Measurements from ENCODE around the gene SLC19A2.

The SLC19A2 gene

DNA sequence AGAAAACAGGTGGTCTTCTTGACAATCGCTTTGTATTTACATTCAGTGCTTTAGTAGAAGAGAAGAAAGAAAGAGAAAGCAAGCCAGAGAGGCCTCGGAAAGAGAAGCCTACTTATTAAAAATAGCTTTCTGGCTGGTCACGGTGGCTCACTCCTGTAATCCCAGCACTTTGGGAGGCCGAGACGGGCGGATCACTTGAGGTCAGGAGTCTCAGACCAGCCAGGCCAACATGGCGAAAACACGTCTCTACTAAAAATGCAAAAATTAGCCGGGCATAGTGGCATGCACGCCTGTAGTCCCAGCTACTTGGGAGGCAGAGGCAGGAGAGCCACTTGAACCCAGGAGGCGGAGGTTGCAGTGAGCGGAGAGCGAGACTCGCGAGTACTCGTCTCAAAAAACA, 1.8 kb upstream of the SLC19A2 start:
- Histone ChIP-seq H3K27me3 (ENCODE audit: insufficient read depth, low read length, poor library complexity) (no peaks in the 10 kb centered on the region), H3K36me3 (ENCODE audit: insufficient read depth, low read length) (no peaks in the 10 kb centered on the region), H3K4me1 (ENCODE audit: insufficient read depth, low read length) (peaks cover 37% of the 10 kb centered on the region), H3K9ac (ENCODE audit: low read depth, low read length) (no peak overlapping the region), H2AFZ (ENCODE audit: low read depth, low read length) (no peak overlapping the region), H3K4me2 (ENCODE audit: insufficient read depth, low read length) (no peak overlapping the region), H3K4me3 (ENCODE audit: low read depth in 1 of 2, low read length in 2 of 2) (no peak overlapping the region), H3K9me3 (ENCODE audit: insufficient read depth, low read length, severe bottlenecking) (no peaks in the 10 kb centered on the region), H3K27ac (ENCODE audit: low read length) (no peak overlapping the region), H4K20me1 (ENCODE audit: insufficient read depth, low read length) (no peaks in the 10 kb centered on the region), H3K79me2 (ENCODE audit: insufficient read depth, low read length) (peaks cover 15% of the 10 kb centered on the region; the same call in 1 of the 2 replicates)
- DNase-seq (no peak), ATAC-seq (ENCODE audit: insufficient read depth, low read depth) (no peak)
- no peak for TF ChIP-seq EZH2 (IDR thresholded peaks at IDR 0.05; ENCODE audit: borderline replicate concordance, low read depth, low read length, severe bottlenecking)
- TF ChIP-seq, protein P1, sequence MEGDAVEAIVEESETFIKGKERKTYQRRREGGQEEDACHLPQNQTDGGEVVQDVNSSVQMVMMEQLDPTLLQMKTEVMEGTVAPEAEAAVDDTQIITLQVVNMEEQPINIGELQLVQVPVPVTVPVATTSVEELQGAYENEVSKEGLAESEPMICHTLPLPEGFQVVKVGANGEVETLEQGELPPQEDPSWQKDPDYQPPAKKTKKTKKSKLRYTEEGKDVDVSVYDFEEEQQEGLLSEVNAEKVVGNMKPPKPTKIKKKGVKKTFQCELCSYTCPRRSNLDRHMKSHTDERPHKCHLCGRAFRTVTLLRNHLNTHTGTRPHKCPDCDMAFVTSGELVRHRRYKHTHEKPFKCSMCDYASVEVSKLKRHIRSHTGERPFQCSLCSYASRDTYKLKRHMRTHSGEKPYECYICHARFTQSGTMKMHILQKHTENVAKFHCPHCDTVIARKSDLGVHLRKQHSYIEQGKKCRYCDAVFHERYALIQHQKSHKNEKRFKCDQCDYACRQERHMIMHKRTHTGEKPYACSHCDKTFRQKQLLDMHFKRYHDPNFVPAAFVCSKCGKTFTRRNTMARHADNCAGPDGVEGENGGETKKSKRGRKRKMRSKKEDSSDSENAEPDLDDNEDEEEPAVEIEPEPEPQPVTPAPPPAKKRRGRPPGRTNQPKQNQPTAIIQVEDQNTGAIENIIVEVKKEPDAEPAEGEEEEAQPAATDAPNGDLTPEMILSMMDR (IDR thresholded peaks at IDR 0.05; ENCODE audit: borderline replicate concordance, extremely low read depth, low read length, poor library complexity, severe bottlenecking), result no peak

DNA sequence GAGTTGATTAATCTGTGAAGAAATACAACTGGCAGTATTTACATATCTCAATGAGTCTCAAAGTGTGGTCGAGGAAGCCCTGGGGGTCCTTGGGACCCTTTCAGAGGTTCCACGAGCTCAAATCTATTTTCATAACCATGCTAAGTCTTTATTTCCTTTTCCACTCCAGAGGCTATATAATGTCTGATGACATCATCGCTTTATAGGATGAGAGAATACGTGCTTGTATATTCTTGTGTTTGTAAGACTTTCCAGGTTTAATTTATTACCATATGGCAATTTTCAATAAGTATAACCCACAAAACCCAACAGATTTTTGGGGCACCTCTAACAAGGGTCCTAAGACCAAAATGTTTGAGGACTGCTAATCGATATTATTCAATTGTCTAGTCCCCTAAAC, 1.4 kb upstream of the SLC19A2 start:
- no peak for DNase-seq
- Histone ChIP-seq H2AFZ (ENCODE audit: low read depth, low read length) (0 out of 2 replicates have a peak overlapping the region, but pooled peaks have one; percentile 5), H4K20me1 (ENCODE audit: insufficient read depth, low read length) (no peaks in the 10 kb centered on the region), H3K27ac (ENCODE audit: low read length) (no peak overlapping the region), H3K79me2 (ENCODE audit: insufficient read depth, low read length) (peaks cover 18% of the 10 kb centered on the region; the same call in 1 of the 2 replicates), H3K9me3 (ENCODE audit: insufficient read depth, low read length, severe bottlenecking) (no peaks in the 10 kb centered on the region), H3K9ac (ENCODE audit: low read depth, low read length) (0 out of 2 replicates have a peak overlapping the region, but pooled peaks have one; percentile 64), H3K4me2 (ENCODE audit: insufficient read depth, low read length) (peak overlapping the region; percentile 70), H3K27me3 (ENCODE audit: insufficient read depth, low read length, poor library complexity) (no peaks in the 10 kb centered on the region), H3K36me3 (ENCODE audit: insufficient read depth, low read length) (no peaks in the 10 kb centered on the region), H3K4me3 (ENCODE audit: low read depth in 1 of 2, low read length in 2 of 2) (0 out of 4 replicates have a peak overlapping the region, but pooled peaks of 1 of the 2 experiments have one; percentile 57), H3K4me1 (ENCODE audit: insufficient read depth, low read length) (peaks cover 38% of the 10 kb centered on the region)
- no peak for TF ChIP-seq EZH2 (IDR thresholded peaks at IDR 0.05; ENCODE audit: borderline replicate concordance, low read depth, low read length, severe bottlenecking)
- TF ChIP-seq, protein P1 (IDR thresholded peaks at IDR 0.05; ENCODE audit: borderline replicate concordance, extremely low read depth, low read length, poor library complexity, severe bottlenecking), result no peak
- ATAC-seq (ENCODE audit: insufficient read depth, low read depth), result no peak

DNA sequence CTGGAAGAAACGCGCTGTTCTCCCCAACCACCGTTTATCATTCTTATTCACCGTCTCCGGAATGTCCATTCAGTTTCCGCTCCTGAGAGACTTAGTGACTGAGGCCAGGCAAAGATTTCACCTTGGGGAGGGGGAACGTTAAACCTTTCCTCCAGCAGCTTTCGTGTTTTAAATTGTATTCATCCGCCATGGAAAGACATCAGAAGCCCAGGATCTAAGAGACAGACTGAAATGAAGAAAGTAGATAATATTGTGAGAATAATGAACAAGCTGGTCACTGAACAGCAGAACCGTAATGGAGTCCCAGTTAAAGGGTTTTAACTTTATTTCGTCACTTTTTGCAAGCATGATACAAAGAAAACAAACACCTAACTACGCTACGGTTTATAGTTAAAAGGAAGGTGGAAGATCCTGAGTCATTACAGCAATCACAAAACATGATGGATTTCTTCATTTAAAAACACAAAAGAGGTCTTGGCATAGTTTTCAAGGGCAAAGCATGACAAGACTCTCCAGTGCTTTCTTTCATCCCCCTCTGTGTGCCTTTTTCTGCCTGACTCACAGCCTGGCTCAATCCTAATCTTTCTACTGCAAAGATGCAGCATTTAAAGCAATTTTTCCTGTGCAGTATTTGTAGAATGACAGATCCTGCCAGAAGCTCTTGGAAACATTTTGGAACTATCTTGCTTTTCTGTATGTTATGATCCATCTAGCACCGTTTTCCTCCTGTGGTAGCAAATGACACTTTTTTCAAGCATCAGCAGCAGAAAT, 722 bp upstream of the SLC19A2 start:
- TF ChIP-seq, protein P1 (IDR thresholded peaks at IDR 0.05; ENCODE audit: borderline replicate concordance, extremely low read depth, low read length, poor library complexity, severe bottlenecking), result no peak
- TF ChIP-seq EZH2 (IDR thresholded peaks at IDR 0.05; ENCODE audit: borderline replicate concordance, low read depth, low read length, severe bottlenecking), result no peak
- Histone ChIP-seq H3K27me3 (ENCODE audit: insufficient read depth, low read length, poor library complexity) (no peaks in the 10 kb centered on the region), H3K9ac (ENCODE audit: low read depth, low read length) (peak overlapping the region; percentile 64), H2AFZ (ENCODE audit: low read depth, low read length) (peak overlapping the region; percentile 74), H3K9me3 (ENCODE audit: insufficient read depth, low read length, severe bottlenecking) (no peaks in the 10 kb centered on the region), H3K4me2 (ENCODE audit: insufficient read depth, low read length) (peak overlapping the region; percentile 70), H3K79me2 (ENCODE audit: insufficient read depth, low read length) (peaks cover 18% of the 10 kb centered on the region; the same call in 1 of the 2 replicates), H3K27ac (ENCODE audit: low read length) (peak overlapping the region; percentile 34), H4K20me1 (ENCODE audit: insufficient read depth, low read length) (no peaks in the 10 kb centered on the region), H3K36me3 (ENCODE audit: insufficient read depth, low read length) (no peaks in the 10 kb centered on the region), H3K4me3 (ENCODE audit: low read depth in 1 of 2, low read length in 2 of 2) (peak overlapping the region; percentile 39 to 57; a peak in 3 of 4 replicates), H3K4me1 (ENCODE audit: insufficient read depth, low read length) (peaks cover 38% of the 10 kb centered on the region)
- no peak for ATAC-seq (ENCODE audit: insufficient read depth, low read depth)
- no peak for DNase-seq

Measured in DND-41 (cell line).